ENCODE data around the gene EFR3B.

DNA sequence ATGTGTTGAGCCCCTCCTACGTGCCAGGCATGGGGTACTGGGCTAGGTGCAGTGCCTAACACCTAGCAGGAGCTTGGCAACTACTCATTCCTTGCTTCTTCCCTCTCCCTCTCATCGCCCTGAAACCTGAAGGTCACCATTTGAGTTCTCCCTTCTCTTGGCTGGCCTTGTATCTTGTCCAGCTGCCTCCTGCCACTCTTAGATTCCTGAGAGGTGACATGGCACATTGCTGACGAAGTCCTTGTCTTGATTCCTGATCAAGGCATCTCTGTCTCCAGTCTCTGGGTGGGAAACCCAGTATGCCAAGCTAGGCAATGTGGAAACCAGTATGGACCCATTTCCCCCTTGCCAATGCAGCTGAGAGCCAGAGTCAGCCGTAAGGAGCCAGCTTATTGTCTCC lies 9.0 kb upstream of the EFR3B start:
- no peak for TF ChIP-seq POLR2A (IDR thresholded peaks at IDR 0.05)
- TF ChIP-seq, protein P1, sequence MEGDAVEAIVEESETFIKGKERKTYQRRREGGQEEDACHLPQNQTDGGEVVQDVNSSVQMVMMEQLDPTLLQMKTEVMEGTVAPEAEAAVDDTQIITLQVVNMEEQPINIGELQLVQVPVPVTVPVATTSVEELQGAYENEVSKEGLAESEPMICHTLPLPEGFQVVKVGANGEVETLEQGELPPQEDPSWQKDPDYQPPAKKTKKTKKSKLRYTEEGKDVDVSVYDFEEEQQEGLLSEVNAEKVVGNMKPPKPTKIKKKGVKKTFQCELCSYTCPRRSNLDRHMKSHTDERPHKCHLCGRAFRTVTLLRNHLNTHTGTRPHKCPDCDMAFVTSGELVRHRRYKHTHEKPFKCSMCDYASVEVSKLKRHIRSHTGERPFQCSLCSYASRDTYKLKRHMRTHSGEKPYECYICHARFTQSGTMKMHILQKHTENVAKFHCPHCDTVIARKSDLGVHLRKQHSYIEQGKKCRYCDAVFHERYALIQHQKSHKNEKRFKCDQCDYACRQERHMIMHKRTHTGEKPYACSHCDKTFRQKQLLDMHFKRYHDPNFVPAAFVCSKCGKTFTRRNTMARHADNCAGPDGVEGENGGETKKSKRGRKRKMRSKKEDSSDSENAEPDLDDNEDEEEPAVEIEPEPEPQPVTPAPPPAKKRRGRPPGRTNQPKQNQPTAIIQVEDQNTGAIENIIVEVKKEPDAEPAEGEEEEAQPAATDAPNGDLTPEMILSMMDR (IDR thresholded peaks at IDR 0.05), result no peak
